Measurements from ENCODE around the gene PATZ1. TPM values are rescaled to one million over a fixed set of nuclear protein-coding genes. Genes with fewer than 3 reads are reported as not detected.
A peak's percentile ranks its signal among the peaks of the same experiment; 100 is the strongest.

The PATZ1 gene
- total RNA-seq, 4 donors from 2014 or later: 27.1 to 33.5 (median 31.3) TPM

DNA sequence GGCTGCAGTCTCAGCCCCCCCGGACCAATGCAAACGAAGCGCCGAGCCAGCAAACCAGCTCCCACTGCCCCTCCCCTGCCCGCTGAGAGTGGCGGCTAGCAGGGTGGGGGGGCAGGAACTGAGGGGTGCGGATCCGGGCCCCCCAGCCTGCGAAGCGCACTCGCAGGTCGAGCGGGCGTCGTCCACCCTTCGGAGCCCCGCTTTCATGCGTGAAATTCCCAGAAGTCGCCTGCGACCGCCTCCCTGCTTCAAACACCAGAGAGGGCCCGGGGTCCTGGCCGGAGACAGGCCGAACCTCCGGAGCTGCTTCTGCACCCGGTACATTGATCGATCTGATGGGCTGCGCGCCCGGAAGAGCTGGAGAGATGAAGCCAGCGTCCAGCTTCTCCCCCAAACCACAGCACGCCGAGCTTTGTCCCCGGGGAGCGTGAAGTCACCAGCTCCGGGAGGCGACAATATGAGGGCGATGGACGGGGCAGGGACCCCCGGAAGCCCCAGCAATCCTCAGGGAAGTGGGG is 646 bp upstream of the PATZ1 start:
- Histone ChIP-seq H3K27me3 (no peaks in the 10 kb centered on the region), H3K36me3 (peaks cover 0 to 10% (median 0%) of the 10 kb centered on the region in 3 donors), H3K4me1 (peaks cover 4 to 45% (median 32%) of the 10 kb centered on the region in 4 donors), H3K4me3 (peak overlapping the region; percentile 52 to 92 (median 80)), H3K9me3 (no peaks in the 10 kb centered on the region), H3K27ac (peak overlapping the region; percentile 81 to 90 (median 87))
- 0% methylated on average over 12 to 31 of the region's 40 CpGs for WGBS, 2 donors
- peak; percentile 24 to 32 for DNase-seq (ENCODE audit: low spot score in 2 of 2)
- TF ChIP-seq CTCF (IDR thresholded peaks at IDR 0.05): no peak

- Histone ChIP-seq H3K4me1 (peaks cover 4 to 57% (median 32%) of the 10 kb centered on the region in 4 donors), H3K36me3 (peaks cover 0 to 22% (median 0%) of the 10 kb centered on the region in 3 donors), H3K27ac (peak overlapping the region; percentile 81 to 90 (median 87)), H3K9me3 (no peaks in the 10 kb centered on the region), H3K4me3 (peak overlapping the region; percentile 52 to 92 (median 80)), H3K27me3 (no peaks in the 10 kb centered on the region)
- DNase-seq (ENCODE audit: low spot score in 2 of 2): peak; percentile 71
- WGBS, 2 donors: 1% methylated on average over 61 to 77 of the region's 126 CpGs
- TF ChIP-seq EP300 (IDR thresholded peaks at IDR 0.05) (no peak), CTCF (IDR thresholded peaks at IDR 0.05) (peak; percentile 87 to 98 (median 98)), POLR2A (IDR thresholded peaks at IDR 0.05) (peak; percentile 34 to 40)
Observed at GRCh38 chr22:31345331-31346254, 553 bp downstream of the PATZ1 start.

DNA sequence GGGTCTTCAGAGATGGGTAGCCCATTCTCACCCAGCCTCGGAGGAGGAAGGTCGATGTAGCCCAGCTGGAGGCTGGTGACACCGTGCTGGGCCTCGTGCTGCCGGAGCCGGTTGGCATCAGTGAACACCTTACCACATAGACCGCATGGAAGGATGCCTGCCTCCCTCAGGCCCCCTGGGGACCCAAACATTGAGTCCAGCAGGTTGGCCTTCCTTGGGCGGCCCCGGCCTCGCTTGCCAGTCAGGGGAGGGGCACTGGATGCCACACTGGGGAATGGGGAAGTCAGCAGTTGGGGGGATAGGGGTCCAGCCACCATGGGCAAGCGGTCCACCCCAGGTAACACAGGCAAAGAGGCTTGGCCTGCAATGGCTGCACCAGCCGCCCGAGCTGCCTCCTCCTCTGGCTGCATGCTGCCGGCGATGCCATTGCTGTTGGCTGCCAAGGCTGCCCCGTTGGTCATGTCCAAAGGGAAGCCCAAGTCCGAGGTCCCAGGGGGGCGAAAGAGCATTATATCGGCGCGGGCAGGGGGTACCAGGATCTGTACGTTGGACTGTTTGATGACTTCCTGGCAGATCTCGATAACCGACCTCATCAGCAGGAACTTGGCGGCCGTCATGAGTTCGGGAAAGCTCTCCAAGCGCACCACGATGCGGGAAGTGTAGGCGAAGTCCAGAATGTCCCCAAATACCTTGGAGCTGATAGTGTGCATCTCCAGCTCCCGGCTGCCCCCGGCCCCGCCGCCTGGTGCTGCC is 1.4 kb downstream of the PATZ1 start:
- TF ChIP-seq POLR2A (IDR thresholded peaks at IDR 0.05): no peak
- TF ChIP-seq EP300 (IDR thresholded peaks at IDR 0.05): no peak
- no peak for TF ChIP-seq CTCF (IDR thresholded peaks at IDR 0.05)
- 30 to 35% methylated on average over 33 to 35 of the region's 35 CpGs for WGBS, 2 donors
- no peaks in the 10 kb centered on the region for H3K9me3 ChIP-seq
- no peaks in the 10 kb centered on the region for H3K27me3 ChIP-seq
- peaks cover 0 to 31% (median 0%) of the 10 kb centered on the region in 3 donors for H3K36me3 ChIP-seq
- peak overlapping the region; percentile 74 to 88 (median 87) for H3K27ac ChIP-seq
- peaks cover 4 to 65% (median 35%) of the 10 kb centered on the region in 4 donors for H3K4me1 ChIP-seq
- peak; percentile 49 to 51 for DNase-seq (ENCODE audit: low spot score in 2 of 2)
- H3K4me3 ChIP-seq: peak overlapping the region; percentile 52 to 81 (median 74)

DNA sequence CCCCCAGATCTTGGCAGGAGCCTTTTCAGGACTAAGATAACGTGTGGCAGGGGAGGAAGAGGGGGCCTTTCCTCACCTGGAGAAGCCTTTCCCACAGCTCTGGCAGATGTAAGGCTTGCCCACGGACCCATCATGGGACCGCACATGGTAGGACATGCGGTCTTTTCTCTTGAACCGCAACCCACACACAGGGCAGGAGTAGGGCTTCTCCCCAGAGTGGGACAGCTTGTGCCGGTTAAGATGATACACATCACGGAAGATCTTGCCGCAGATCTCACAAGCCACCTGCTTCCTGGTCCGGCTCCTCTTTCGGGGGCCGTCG is 1.9 kb downstream of the PATZ1 start:
- WGBS, 2 donors: 61 to 72% methylated on average over 6 to 10 of the region's 12 CpGs
- peaks cover 4 to 70% (median 38%) of the 10 kb centered on the region in 4 donors for H3K4me1 ChIP-seq
- no peaks in the 10 kb centered on the region for H3K27me3 ChIP-seq
- DNase-seq (ENCODE audit: low spot score in 2 of 2): no peak
- peaks cover 0 to 36% (median 0%) of the 10 kb centered on the region in 3 donors for H3K36me3 ChIP-seq
- H3K27ac ChIP-seq: peak overlapping the region; percentile 30 to 88 (median 87)
- peak overlapping the region in 3 of 4 donors; percentile 73 to 81 (median 75) for H3K4me3 ChIP-seq
- H3K9me3 ChIP-seq: no peaks in the 10 kb centered on the region
- TF ChIP-seq POLR2A (IDR thresholded peaks at IDR 0.05) (no peak), EP300 (IDR thresholded peaks at IDR 0.05) (no peak), CTCF (IDR thresholded peaks at IDR 0.05) (no peak)

Data from tibial nerve (tissue), 4 donors.